ENCODE data around the gene RGS7. TPM values are rescaled to one million over a fixed set of nuclear protein-coding genes. Genes with fewer than 3 reads are reported as not detected.

Gene RGS7
- polyA plus RNA-seq, 2 of the 4 experiments (the other 2 are of a cell fraction): 0.08 TPM; not detected in 1

DNA sequence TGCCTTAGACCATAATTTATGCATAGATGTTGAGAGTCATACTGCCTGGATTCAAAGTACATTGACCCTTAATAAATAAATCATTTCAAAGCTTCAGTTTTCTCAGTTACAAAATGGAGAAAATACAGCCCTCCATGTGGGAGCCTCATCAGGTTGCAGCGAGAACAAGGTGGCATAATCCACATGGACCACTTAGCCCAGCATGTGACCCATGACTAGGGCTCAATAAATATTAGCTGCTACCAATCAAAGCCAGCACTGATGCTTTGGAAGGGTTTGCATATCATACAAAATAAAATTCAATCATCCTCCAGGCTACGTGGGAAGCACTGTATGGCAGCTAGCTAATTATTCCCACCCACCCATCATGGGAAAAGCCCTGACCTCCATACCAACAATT, 33.5 kb upstream of the RGS7 start:
- WGBS (ENCODE audit: missing lambda C conversion rate): 13% methylated on average over 2 of the region's 2 CpGs

DNA sequence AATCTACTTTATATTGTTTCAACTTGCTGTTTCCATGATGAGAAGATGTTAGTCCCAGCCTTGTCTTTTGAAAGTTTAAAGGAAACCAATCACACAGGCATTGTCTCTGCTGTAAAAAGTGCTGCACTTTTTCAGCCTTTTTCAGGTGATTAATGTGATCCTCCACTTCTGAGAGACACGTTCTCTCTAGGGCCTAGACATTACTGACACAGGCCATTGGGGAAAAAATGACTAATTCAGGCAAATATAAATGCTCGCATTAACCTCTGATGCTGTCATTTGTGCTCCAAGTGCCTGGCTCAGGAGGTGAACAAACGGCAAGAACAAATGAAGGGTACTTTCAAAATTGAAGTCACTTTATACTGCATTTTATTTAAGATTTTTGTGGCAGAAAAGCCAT, 32.4 kb upstream of the RGS7 start:
- H3K4me1 ChIP-seq: no peaks in the 10 kb centered on the region
- no peak overlapping the region for H3K4me3 ChIP-seq
- no peak overlapping the region for H3K4me2 ChIP-seq
- H3K27ac ChIP-seq: no peak overlapping the region
- no peak for ATAC-seq
- no peaks in the 10 kb centered on the region for H3K9me3 ChIP-seq
- DNase-seq (ENCODE audit: low read depth in 1 of 2, low spot score in 1 of 2): no peak
- ChIA-PET CTCF (no interaction called here), POLR2A (no interaction called here)
- FAIRE-seq: no peak
- TF ChIP-seq, protein P1, sequence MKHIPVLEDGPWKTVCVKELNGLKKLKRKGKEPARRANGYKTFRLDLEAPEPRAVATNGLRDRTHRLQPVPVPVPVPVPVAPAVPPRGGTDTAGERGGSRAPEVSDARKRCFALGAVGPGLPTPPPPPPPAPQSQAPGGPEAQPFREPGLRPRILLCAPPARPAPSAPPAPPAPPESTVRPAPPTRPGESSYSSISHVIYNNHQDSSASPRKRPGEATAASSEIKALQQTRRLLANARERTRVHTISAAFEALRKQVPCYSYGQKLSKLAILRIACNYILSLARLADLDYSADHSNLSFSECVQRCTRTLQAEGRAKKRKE (CRISPR knock-in tag; IDR thresholded peaks at IDR 0.05; ENCODE audit: low read depth): no peak
- TF ChIP-seq RCOR1 (IDR thresholded peaks at IDR 0.05; ENCODE audit: low read depth, low read length): no peak
- TF ChIP-seq EP300 (IDR thresholded peaks at IDR 0.05): no peak
- TF ChIP-seq HOXB13 (CRISPR knock-in tag; IDR thresholded peaks at IDR 0.05; ENCODE audit: low read depth): no peak
- TF ChIP-seq GATA3 (IDR thresholded peaks at IDR 0.05; ENCODE audit: borderline replicate concordance): no peak
- TF ChIP-seq HOXB5 (CRISPR knock-in tag; IDR thresholded peaks at IDR 0.05): no peak
- TF ChIP-seq HEYL (CRISPR knock-in tag; IDR thresholded peaks at IDR 0.05): no peak
- TF ChIP-seq, protein P2, sequence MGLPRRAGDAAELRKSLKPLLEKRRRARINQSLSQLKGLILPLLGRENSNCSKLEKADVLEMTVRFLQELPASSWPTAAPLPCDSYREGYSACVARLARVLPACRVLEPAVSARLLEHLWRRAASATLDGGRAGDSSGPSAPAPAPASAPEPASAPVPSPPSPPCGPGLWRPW (IDR thresholded peaks at IDR 0.05): no peak
- TF ChIP-seq POLR2A (IDR thresholded peaks at IDR 0.05; ENCODE audit: low read length): no peak
- TF ChIP-seq RAD21 (conservative IDR thresholded peaks at IDR 0.05 in 1 of 2, IDR thresholded peaks at IDR 0.05 in 1 of 2): no peak
- TF ChIP-seq TFCP2L1 (CRISPR knock-in tag; IDR thresholded peaks at IDR 0.05): no peak
- TF ChIP-seq BHLHE40 (IDR thresholded peaks at IDR 0.05; ENCODE audit: low read depth, low read length): no peak
- TF ChIP-seq, protein P3, sequence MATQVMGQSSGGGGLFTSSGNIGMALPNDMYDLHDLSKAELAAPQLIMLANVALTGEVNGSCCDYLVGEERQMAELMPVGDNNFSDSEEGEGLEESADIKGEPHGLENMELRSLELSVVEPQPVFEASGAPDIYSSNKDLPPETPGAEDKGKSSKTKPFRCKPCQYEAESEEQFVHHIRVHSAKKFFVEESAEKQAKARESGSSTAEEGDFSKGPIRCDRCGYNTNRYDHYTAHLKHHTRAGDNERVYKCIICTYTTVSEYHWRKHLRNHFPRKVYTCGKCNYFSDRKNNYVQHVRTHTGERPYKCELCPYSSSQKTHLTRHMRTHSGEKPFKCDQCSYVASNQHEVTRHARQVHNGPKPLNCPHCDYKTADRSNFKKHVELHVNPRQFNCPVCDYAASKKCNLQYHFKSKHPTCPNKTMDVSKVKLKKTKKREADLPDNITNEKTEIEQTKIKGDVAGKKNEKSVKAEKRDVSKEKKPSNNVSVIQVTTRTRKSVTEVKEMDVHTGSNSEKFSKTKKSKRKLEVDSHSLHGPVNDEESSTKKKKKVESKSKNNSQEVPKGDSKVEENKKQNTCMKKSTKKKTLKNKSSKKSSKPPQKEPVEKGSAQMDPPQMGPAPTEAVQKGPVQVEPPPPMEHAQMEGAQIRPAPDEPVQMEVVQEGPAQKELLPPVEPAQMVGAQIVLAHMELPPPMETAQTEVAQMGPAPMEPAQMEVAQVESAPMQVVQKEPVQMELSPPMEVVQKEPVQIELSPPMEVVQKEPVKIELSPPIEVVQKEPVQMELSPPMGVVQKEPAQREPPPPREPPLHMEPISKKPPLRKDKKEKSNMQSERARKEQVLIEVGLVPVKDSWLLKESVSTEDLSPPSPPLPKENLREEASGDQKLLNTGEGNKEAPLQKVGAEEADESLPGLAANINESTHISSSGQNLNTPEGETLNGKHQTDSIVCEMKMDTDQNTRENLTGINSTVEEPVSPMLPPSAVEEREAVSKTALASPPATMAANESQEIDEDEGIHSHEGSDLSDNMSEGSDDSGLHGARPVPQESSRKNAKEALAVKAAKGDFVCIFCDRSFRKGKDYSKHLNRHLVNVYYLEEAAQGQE (IDR thresholded peaks at IDR 0.05): no peak
- TF ChIP-seq MAZ (IDR thresholded peaks at IDR 0.05; ENCODE audit: borderline replicate concordance, low read depth, low read length): no peak
- TF ChIP-seq, protein P4, sequence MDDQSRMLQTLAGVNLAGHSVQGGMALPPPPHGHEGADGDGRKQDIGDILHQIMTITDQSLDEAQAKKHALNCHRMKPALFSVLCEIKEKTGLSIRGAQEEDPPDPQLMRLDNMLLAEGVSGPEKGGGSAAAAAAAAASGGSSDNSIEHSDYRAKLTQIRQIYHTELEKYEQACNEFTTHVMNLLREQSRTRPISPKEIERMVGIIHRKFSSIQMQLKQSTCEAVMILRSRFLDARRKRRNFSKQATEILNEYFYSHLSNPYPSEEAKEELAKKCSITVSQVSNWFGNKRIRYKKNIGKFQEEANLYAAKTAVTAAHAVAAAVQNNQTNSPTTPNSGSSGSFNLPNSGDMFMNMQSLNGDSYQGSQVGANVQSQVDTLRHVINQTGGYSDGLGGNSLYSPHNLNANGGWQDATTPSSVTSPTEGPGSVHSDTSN (IDR thresholded peaks at IDR 0.05): no peak
- 30% methylated on average over 3 of the region's 3 CpGs for WGBS (ENCODE audit: missing lambda C conversion rate)

More for the DNA sequence above, 33.5 kb upstream of the RGS7 start:
- no peak for FAIRE-seq
- no peaks in the 10 kb centered on the region for H3K9me3 ChIP-seq
- CTCF ChIA-PET: interaction anchor here (1.2 kb wide), 1 partner anchor 95 kb away, joined by 4 read pairs; no protein-coding TSS in a partner anchor
- no peak overlapping the region for H3K4me2 ChIP-seq
- H3K27ac ChIP-seq: no peak overlapping the region
- TF ChIP-seq ZSCAN20 (CRISPR knock-in tag; IDR thresholded peaks at IDR 0.05): no peak
- TF ChIP-seq, protein P1 (CRISPR knock-in tag; IDR thresholded peaks at IDR 0.05; ENCODE audit: low read depth): no peak
- TF ChIP-seq MYC (IDR thresholded peaks at IDR 0.05; ENCODE audit: borderline replicate concordance, low read length): no peak
- TF ChIP-seq NPAS2 (CRISPR knock-in tag; IDR thresholded peaks at IDR 0.05; ENCODE audit: borderline replicate concordance): no peak
- no peak for TF ChIP-seq RCOR1 (IDR thresholded peaks at IDR 0.05; ENCODE audit: low read depth, low read length)
- DNase-seq (ENCODE audit: low read depth in 1 of 2, low spot score in 1 of 2): no peak
- no peaks in the 10 kb centered on the region for H3K4me1 ChIP-seq
- no peak for ATAC-seq
- POLR2A ChIA-PET: no interaction called here
- no peak overlapping the region for H3K4me3 ChIP-seq
